HG03565 (cell line): Measurements from ENCODE around the gene CORIN.
"Not testable (repeated sequence)": the region's sequence is repeated elsewhere in the genome, so short reads cannot be mapped to it uniquely, and the experiment has no call there.

Source experiments
- ATAC-seq: cut with Tn5 transposase; IDR thresholded peaks from one replicate; pipeline ENCODE4 v1.9.1; 2021; ENCODE audit warnings: mild to moderate bottlenecking, moderate library complexity; ENCODE audit not compliant: unreplicated experiment

CORIN gene

DNA sequence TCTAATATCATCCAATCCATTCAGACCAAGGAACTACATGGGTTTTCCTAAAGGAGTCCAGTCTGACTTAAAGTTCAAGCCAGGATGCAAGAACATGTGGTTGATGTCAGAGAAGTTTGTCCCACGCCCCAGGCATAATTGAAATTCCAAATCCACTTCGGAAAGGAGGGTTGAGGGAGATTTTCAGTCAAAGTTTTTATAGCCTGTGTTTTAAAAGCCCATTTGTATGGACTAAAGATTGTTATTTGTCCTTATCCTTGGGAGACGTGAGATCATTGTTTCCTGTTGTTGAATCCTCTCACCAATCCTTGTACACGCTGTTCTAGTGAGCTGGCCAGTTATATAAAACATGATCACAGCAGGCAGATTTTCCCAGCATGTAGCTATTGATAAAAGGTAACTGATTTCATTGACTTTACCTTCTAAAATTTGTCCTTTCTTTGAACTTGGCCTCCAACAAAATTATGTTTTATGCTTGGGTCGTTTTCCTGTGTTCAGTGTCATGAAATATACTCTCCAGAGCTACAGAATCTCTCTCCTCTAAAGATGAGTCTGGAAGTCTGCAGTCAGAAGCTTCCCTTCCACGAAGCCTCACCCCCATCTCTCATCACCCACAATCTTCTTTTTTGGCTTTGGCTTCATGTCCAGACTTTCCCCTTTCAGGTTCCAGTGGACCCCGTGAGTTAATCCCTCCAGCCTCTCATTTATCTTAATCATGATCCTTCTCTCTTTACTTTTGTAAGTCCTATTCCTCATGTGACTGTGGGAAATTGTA, 259.9 kb downstream of the CORIN start:
- ATAC-seq: no peak

- no peak for ATAC-seq
Observed at GRCh38 chr4:47572981-47573380, 264.9 kb downstream of the CORIN start.

DNA sequence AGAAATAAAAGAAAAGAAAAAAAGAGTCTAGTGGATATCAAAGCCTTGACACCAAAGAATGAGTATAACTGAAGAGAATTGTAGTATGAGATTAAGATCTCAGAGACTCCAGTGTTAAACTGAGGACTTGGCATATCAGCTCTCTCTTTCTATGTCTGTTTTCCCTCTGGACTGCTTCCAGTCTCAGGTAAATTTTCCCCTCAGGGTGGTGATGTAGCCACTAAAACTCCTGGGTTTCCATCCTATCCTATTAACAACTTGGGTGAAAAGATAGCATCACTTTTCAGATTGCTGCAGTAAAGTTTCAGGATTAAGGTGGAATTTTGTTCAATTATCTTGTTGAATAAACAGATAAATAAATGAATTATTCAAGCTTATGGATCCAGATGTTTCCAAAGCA, 267.1 kb downstream of the CORIN start:
- ATAC-seq: no peak

DNA sequence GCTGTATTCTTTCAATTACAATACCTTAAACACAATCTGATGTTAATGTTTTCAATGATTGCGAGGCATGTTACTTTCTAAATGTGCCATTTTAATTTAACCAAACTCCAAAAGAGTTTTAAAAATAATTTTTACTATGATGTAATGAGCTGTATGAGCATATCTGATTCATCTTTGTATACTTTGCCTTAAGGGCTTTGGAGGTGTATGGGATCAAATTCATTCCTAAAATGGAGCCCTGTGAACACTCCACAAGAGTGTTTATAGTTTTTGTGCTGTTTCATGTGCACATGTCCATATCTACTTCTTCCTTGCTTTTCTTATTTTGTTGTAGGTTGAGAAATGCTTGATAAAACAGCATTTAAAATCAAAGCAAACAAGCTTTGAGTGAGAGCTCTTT, 270.4 kb downstream of the CORIN start:
- ATAC-seq: no peak

DNA sequence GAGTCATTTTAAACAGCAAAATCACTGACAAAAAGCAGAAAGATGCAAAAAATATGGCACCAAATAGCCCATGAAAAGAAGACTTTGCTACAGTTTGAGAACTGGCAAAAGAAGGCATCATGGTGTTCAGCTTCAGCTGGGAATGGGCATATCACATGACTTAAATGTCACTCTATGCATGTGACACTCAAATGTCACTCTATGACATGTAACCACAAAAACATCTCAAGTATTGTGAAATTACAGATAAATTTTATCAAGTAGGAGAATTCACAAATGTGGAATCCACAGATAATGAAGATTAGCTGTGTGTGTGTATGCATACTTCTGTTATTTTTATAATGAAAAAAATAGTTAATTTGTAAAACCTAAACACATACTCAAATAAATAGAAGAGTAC, 270.9 kb downstream of the CORIN start:
- ATAC-seq: no peak

- no peak for ATAC-seq
Observed at GRCh38 chr4:47566566-47566965, 271.3 kb downstream of the CORIN start.

GRCh38 chr4:47562297-47562696, 275.6 kb downstream of the CORIN start:
- ATAC-seq: no peak

GRCh38 chr4:47561331-47561730, 276.5 kb downstream of the CORIN start:
- ATAC-seq: no peak

- ATAC-seq: no peak
Observed at GRCh38 chr4:47560682-47561081, 277.2 kb downstream of the CORIN start.

DNA sequence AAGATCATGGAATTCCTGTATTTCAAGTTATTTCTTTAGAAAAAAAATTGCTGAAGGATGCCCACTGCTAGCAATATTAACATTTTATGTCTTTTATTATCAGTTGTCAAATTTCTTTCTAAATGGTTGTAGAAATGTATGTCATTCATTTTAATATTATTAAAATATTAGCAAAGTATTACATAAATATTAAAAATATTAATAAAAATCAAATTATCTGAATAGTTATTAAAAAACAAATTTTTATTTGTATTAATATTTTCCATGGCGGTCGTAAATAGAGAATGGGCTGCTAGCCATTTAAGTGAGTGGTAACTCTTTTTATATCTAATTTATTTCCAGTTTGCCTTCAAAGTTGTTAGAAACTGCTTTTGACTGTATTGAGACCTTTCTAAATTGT, 280.6 kb downstream of the CORIN start:
- ATAC-seq: no peak

DNA sequence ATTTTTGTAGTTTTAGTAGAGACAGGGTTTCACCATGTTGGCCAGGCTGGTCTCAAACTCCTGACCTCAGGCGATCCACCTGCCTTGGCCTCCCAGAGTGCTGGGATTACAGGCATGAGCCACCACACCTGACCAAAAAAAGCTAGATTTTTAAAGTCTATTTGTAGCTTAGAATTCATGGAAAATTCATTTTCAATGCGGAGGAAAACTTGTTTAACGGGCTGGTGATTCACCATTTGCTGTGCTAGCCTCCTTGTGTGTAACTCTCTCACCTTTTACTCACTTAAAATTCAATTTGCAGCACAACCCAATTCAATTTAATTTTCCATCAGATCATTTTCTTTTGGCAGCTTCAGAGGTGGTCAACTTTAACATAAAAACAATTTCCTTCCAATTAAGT, 281.9 kb downstream of the CORIN start:
- ATAC-seq: not testable (repeated sequence)

GRCh38 chr4:47553329-47554125, 284.3 kb downstream of the CORIN start:
- ATAC-seq: no peak

- no peak for ATAC-seq
Observed at GRCh38 chr4:47551682-47552081, 286.2 kb downstream of the CORIN start.

DNA sequence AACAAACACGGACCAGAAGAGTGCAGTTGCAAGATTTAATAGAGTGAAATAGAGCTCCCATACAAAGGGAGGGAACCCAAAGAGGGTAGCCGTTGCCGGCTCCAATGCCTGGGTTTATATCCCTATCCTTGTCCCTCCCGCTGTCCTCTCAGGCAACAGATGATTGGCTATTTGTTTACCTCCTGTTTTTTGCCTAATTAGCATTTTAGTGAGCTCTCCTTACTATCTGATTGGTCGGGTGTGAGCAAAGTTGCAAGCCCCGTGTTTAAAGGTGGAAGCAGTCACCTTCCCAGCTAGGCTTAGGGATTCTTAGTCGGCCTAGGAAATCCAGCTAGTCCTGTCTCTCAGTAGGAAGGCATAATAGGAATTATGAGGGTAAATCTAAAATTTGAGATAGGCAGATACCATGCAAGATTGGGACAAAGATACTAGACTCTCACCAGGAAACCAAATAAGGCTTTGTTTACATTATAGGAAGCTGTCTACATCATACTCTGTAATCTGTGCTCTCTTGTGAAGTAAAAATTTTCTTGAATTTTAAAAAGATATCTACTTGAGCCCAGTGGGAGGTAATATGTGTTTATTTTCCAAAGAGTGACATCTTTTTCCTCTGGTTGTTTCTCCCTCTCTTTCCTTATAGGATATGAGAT, 286.8 kb downstream of the CORIN start:
- no peak for ATAC-seq

DNA sequence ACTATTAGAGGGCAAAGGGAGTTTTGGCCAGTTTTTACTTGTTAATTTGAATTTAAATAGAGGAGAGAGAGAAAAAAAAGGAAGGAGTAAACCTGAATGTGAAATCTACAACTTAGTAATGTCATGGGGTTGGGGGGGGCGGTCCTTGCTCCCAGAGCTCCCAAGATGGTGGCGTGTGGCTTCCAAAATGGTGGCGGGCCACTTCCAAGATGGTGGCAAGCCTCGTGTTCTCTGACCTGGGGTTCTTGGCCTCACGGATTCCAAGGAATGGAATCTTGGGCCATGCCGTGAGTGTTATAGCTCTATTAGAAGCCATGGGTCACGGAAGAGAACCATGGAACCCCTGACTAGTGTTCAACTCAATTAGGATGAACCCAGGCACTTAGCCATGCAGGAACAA, 287.5 kb downstream of the CORIN start:
- ATAC-seq: not testable (repeated sequence)
